WTC11 (cell line): Measurements from ENCODE around the gene IL1R1. TPM values are rescaled to one million over a fixed set of nuclear protein-coding genes. Genes with fewer than 3 reads are reported as not detected.
A peak's percentile ranks its signal among the peaks of the same experiment; 100 is the strongest.

Experiments
- ATAC-seq: fragments of 200-7000 bp; cut with Tn5 transposase; 2 replicates; pipeline ENCODE4 v1.10.0; 2021; ENCODE audit warnings: mild to moderate bottlenecking, moderate library complexity
- Bru-seq: library from RNA; stranded (reverse); fragments of 400-500 nt; gene quantifications from one replicate; lab custom pipeline; 2021; lab: Mats Ljungman, UMichigan
- CTCF ChIA-PET: fragments of 300-600 bp; sonication (Branson Sonifier 250); formaldehyde crosslinking; loops from one replicate; lab custom pipeline; 2021; ENCODE audit warnings: antibody characterized with exemption; lab: Charles Lee
- POLR2A ChIA-PET: fragments of 350-600 bp; sonication (Branson Sonifier 250); formaldehyde crosslinking; loops from one replicate; lab custom pipeline; 2021; ENCODE audit warnings: antibody characterized with exemption; lab: Charles Lee
- DNase-seq: peaks from one replicate; pipeline ENCODE4 v3.0.0; 2021; ENCODE audit warnings: low spot score
- H3K27ac Mint-ChIP-seq: 2 replicates; pipeline ENCODE4 v1.8.0; 2021; ENCODE audit warnings: mixed read lengths
- H3K27me3 Mint-ChIP-seq: 2 replicates; pipeline ENCODE4 v1.8.0; 2021; ENCODE audit warnings: low read depth, mild to moderate bottlenecking, moderate library complexity, mixed read lengths
- H3K36me3 Mint-ChIP-seq: 2 replicates; pipeline ENCODE4 v1.8.0; 2021; ENCODE audit warnings: mixed read lengths
- H3K4me1 Mint-ChIP-seq: 2 replicates; pipeline ENCODE4 v1.8.0; 2022; ENCODE audit warnings: mixed read lengths
- H3K4me3 Mint-ChIP-seq: 2 replicates; pipeline ENCODE4 v1.8.0; 2021; ENCODE audit warnings: mild to moderate bottlenecking, moderate library complexity, mixed read lengths
- H3K9me3 Mint-ChIP-seq: 2 replicates; pipeline ENCODE4 v1.8.0; 2021; ENCODE audit warnings: mixed read lengths
- CREM ChIP-seq: sonication (generic); formaldehyde crosslinking; IDR thresholded peaks from 2 replicates; pipeline ENCODE4 v1.8.1; 2022; ENCODE audit warnings: mild to moderate bottlenecking, missing genetic modification reagents, moderate library complexity
- IRF2 ChIP-seq: sonication (generic); formaldehyde crosslinking; IDR thresholded peaks from 2 replicates; pipeline ENCODE4 v1.8.0; 2022; ENCODE audit warnings: low read depth, missing genetic modification reagents, borderline replicate concordance
- KAT7 ChIP-seq: sonication (generic); formaldehyde crosslinking; IDR thresholded peaks from 2 replicates; pipeline ENCODE4 v1.8.1; 2023; ENCODE audit warnings: missing genetic modification reagents, mild to moderate bottlenecking, borderline replicate concordance
- MYBL2 ChIP-seq: sonication (generic); formaldehyde crosslinking; IDR thresholded peaks from 2 replicates; pipeline ENCODE4 v1.8.1; 2023; ENCODE audit warnings: mild to moderate bottlenecking, moderate library complexity, missing genetic modification reagents
- PREB ChIP-seq: sonication (generic); formaldehyde crosslinking; IDR thresholded peaks from 2 replicates; pipeline ENCODE4 v1.8.1; 2022; ENCODE audit warnings: mild to moderate bottlenecking, missing genetic modification reagents, moderate library complexity, borderline replicate concordance
- RELA ChIP-seq: sonication (generic); formaldehyde crosslinking; IDR thresholded peaks from 2 replicates; pipeline ENCODE4 v1.8.1; 2022; ENCODE audit warnings: missing genetic modification reagents, mild to moderate bottlenecking, borderline replicate concordance
- SMAD4 ChIP-seq: sonication (generic); formaldehyde crosslinking; IDR thresholded peaks from 2 replicates; pipeline ENCODE4 v1.8.0; 2022; ENCODE audit warnings: mild to moderate bottlenecking, missing genetic modification reagents
- TEAD4 ChIP-seq: sonication (generic); formaldehyde crosslinking; IDR thresholded peaks from 2 replicates; pipeline ENCODE4 v1.8.0; 2022; ENCODE audit warnings: mild to moderate bottlenecking, missing genetic modification reagents
- ZMAT4 ChIP-seq: fragments of 250-450 bp; sonication (Bioruptor Pico); IDR thresholded peaks from 2 replicates; pipeline ENCODE4 v1.9.0; 2021; ENCODE audit warnings: mild to moderate bottlenecking
- ZNF263 ChIP-seq: sonication (generic); formaldehyde crosslinking; IDR thresholded peaks from 2 replicates; pipeline ENCODE4 v1.8.1; 2022; ENCODE audit warnings: low read depth, mild to moderate bottlenecking, moderate library complexity, missing genetic modification reagents
- ZNF396 ChIP-seq: fragments of 250-450 bp; sonication (Bioruptor Pico); IDR thresholded peaks from 2 replicates; pipeline ENCODE4 v1.8.0; 2021; ENCODE audit warnings: mild to moderate bottlenecking, moderate library complexity, borderline replicate concordance
- ZNF423 ChIP-seq: fragments of 250-450 bp; sonication (Bioruptor Pico); IDR thresholded peaks from 2 replicates; pipeline ENCODE4 v2.1.2; 2022; ENCODE audit warnings: mild to moderate bottlenecking, moderate library complexity
- long read RNA-seq, 3 experiments: library from RNA in 1 of 3; library from capped mRNA in 1 of 3; library from polyadenylated mRNA in 1 of 3; unstranded in 2 of 3; stranded (forward) in 1 of 3; transcript quantifications; one replicate each; pipeline ENCODE4 v2.0.0, GENCODE V29; 2021
- total RNA-seq: library from RNA; stranded (reverse); gene quantifications from 3 replicates; pipeline ENCODE4 v1.2.3, GENCODE V29; 2021
- TF ChIP-seq, protein P1 (sequence below): fragments of 250-450 bp; sonication (Bioruptor Pico); IDR thresholded peaks from 2 replicates; pipeline ENCODE4 v1.9.0; 2021; ENCODE audit warnings: moderate library complexity, mild to moderate bottlenecking, inconsistent platforms, borderline replicate concordance
- TF ChIP-seq, protein P2 (sequence below): sonication (generic); formaldehyde crosslinking; IDR thresholded peaks from 2 replicates; pipeline ENCODE4 v1.8.1; 2023; ENCODE audit warnings: mild to moderate bottlenecking, missing genetic modification reagents, moderate library complexity
- TF ChIP-seq, protein P3 (sequence below): sonication (generic); formaldehyde crosslinking; IDR thresholded peaks from 2 replicates; pipeline ENCODE4 v1.8.0; 2022; ENCODE audit warnings: mild to moderate bottlenecking, missing genetic modification reagents
- TF ChIP-seq, protein P4 (sequence below): sonication (generic); formaldehyde crosslinking; IDR thresholded peaks from 2 replicates; pipeline ENCODE4 v1.8.0; 2023; ENCODE audit warnings: mild to moderate bottlenecking, missing genetic modification reagents
- TF ChIP-seq, protein P5 (sequence below): sonication (generic); formaldehyde crosslinking; IDR thresholded peaks from 2 replicates; pipeline ENCODE4 v1.8.1; 2023; ENCODE audit warnings: mild to moderate bottlenecking, missing genetic modification reagents, borderline replicate concordance

IL1R1 gene
- 0.37 to 0.78 TPM (median 0.55 TPM) in 3 replicates for total RNA-seq
- percentile 12 among the genes with signal in this experiment for Bru-seq, nascent RNA
- long read RNA-seq, experiment 1, partial matches to known transcripts = 0 of 1 reads
- long read RNA-seq, experiment 1, other reads (novel, unspliced or antisense) = 1 of 1 reads
- long read RNA-seq, experiment 2 = 0 reads
- long read RNA-seq, experiment 3, partial matches to known transcripts = 0 of 1 reads
- long read RNA-seq, experiment 3, other reads (novel, unspliced or antisense) = 1 of 1 reads

GRCh38 chr2:102141970-102142828 lies at the start of gene IL1R1:
Gene IL1R1 (plus strand): TSS chr2:102142746. CDS start chr2:102157725, 14,979 bp downstream.
- 0 out of 2 replicates have a peak, but pooled peaks have one; percentile 6 for TF ChIP-seq KAT7 (CRISPR knock-in tag)
- no peak for TF ChIP-seq ZMAT4 (CRISPR knock-in tag)
- peak; percentile 28; the same call in 1 of the 2 replicates for TF ChIP-seq ZNF423
- TF ChIP-seq, all 79 proteins: peak for 2
- Mint-ChIP-seq H3K4me3 (peak within 1 kb of the TSS; percentile 74), H3K9me3 (peaks cover 16% of the 10 kb centered on the region), H3K27me3 (peaks cover 41% of the 10 kb centered on the region), H3K27ac (no peak within 1 kb of the TSS), H3K36me3 (0 out of 2 replicates have a peak, but pooled peaks cover 4% of the 10 kb centered on the region), H3K4me1 (peaks cover 17% of the 10 kb centered on the region)
- ATAC-seq (peak; percentile 86), DNase-seq (peak; percentile 62)
- CTCF ChIA-PET = interaction anchor here (0.6 to 2.0 kb wide), 9 partner anchors 16 to 611 kb away, joined by 3 to 13 read pairs (median 4); no protein-coding TSS in a partner anchor
- POLR2A ChIA-PET = no interaction called here

GRCh38 chr2:102093662-102094061 lies 48.9 kb upstream of the IL1R1 start:
- ATAC-seq = no peak
- ChIA-PET CTCF (no interaction called here), POLR2A (no interaction called here)
- Mint-ChIP-seq H3K4me3 (no peak overlapping the region), H3K4me1 (peaks cover 6% of the 10 kb centered on the region; the same call in 1 of the 2 replicates), H3K27ac (no peak overlapping the region), H3K9me3 (peaks cover 17% of the 10 kb centered on the region), H3K27me3 (no peaks in the 10 kb centered on the region), H3K36me3 (no peaks in the 10 kb centered on the region)
- DNase-seq = no peak
- TF ChIP-seq ZNF396 (CRISPR knock-in tag) = no peak
- TF ChIP-seq, protein P1, sequence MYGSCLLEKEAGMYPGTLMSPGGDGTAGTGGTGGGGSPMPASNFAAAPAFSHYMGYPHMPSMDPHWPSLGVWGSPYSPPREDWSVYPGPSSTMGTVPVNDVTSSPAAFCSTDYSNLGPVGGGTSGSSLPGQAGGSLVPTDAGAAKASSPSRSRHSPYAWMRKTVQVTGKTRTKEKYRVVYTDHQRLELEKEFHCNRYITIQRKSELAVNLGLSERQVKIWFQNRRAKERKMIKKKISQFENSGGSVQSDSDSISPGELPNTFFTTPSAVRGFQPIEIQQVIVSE = no peak
- no peak for TF ChIP-seq RELA
- TF ChIP-seq, protein P2, sequence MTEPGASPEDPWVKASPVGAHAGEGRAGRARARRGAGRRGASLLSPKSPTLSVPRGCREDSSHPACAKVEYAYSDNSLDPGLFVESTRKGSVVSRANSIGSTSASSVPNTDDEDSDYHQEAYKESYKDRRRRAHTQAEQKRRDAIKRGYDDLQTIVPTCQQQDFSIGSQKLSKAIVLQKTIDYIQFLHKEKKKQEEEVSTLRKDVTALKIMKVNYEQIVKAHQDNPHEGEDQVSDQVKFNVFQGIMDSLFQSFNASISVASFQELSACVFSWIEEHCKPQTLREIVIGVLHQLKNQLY = no peak
- no peak for TF ChIP-seq SMAD4 (CRISPR knock-in tag)
- no peak for TF ChIP-seq IRF2 (CRISPR knock-in tag)
- TF ChIP-seq TEAD4 (CRISPR knock-in tag) = no peak
- TF ChIP-seq ZMAT4 (CRISPR knock-in tag) = no peak
- TF ChIP-seq, protein P3, sequence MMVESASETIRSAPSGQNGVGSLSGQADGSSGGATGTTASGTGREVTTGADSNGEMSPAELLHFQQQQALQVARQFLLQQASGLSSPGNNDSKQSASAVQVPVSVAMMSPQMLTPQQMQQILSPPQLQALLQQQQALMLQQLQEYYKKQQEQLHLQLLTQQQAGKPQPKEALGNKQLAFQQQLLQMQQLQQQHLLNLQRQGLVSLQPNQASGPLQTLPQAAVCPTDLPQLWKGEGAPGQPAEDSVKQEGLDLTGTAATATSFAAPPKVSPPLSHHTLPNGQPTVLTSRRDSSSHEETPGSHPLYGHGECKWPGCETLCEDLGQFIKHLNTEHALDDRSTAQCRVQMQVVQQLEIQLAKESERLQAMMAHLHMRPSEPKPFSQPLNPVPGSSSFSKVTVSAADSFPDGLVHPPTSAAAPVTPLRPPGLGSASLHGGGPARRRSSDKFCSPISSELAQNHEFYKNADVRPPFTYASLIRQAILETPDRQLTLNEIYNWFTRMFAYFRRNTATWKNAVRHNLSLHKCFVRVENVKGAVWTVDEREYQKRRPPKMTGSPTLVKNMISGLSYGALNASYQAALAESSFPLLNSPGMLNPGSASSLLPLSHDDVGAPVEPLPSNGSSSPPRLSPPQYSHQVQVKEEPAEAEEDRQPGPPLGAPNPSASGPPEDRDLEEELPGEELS (CRISPR knock-in tag) = no peak
- TF ChIP-seq, protein P4, sequence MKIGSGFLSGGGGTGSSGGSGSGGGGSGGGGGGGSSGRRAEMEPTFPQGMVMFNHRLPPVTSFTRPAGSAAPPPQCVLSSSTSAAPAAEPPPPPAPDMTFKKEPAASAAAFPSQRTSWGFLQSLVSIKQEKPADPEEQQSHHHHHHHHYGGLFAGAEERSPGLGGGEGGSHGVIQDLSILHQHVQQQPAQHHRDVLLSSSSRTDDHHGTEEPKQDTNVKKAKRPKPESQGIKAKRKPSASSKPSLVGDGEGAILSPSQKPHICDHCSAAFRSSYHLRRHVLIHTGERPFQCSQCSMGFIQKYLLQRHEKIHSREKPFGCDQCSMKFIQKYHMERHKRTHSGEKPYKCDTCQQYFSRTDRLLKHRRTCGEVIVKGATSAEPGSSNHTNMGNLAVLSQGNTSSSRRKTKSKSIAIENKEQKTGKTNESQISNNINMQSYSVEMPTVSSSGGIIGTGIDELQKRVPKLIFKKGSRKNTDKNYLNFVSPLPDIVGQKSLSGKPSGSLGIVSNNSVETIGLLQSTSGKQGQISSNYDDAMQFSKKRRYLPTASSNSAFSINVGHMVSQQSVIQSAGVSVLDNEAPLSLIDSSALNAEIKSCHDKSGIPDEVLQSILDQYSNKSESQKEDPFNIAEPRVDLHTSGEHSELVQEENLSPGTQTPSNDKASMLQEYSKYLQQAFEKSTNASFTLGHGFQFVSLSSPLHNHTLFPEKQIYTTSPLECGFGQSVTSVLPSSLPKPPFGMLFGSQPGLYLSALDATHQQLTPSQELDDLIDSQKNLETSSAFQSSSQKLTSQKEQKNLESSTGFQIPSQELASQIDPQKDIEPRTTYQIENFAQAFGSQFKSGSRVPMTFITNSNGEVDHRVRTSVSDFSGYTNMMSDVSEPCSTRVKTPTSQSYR (CRISPR knock-in tag) = no peak
- no peak for TF ChIP-seq PREB (CRISPR knock-in tag)
- no peak for TF ChIP-seq CREM (CRISPR knock-in tag)
- no peak for TF ChIP-seq MYBL2 (CRISPR knock-in tag)
- TF ChIP-seq ZNF263 (CRISPR knock-in tag) = no peak
- TF ChIP-seq, protein P5, sequence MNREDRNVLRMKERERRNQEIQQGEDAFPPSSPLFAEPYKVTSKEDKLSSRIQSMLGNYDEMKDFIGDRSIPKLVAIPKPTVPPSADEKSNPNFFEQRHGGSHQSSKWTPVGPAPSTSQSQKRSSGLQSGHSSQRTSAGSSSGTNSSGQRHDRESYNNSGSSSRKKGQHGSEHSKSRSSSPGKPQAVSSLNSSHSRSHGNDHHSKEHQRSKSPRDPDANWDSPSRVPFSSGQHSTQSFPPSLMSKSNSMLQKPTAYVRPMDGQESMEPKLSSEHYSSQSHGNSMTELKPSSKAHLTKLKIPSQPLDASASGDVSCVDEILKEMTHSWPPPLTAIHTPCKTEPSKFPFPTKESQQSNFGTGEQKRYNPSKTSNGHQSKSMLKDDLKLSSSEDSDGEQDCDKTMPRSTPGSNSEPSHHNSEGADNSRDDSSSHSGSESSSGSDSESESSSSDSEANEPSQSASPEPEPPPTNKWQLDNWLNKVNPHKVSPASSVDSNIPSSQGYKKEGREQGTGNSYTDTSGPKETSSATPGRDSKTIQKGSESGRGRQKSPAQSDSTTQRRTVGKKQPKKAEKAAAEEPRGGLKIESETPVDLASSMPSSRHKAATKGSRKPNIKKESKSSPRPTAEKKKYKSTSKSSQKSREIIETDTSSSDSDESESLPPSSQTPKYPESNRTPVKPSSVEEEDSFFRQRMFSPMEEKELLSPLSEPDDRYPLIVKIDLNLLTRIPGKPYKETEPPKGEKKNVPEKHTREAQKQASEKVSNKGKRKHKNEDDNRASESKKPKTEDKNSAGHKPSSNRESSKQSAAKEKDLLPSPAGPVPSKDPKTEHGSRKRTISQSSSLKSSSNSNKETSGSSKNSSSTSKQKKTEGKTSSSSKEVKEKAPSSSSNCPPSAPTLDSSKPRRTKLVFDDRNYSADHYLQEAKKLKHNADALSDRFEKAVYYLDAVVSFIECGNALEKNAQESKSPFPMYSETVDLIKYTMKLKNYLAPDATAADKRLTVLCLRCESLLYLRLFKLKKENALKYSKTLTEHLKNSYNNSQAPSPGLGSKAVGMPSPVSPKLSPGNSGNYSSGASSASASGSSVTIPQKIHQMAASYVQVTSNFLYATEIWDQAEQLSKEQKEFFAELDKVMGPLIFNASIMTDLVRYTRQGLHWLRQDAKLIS (CRISPR knock-in tag) = no peak
